BLaER1 (cell line): Measurements from ENCODE around the gene VPS8.

Source experiments
- H3K27ac ChIP-seq: shearing (Covaris generic); formaldehyde crosslinking; 2 replicates; pipeline ENCODE4 v1.8.1; 2022
- H3K27me3 ChIP-seq: shearing (Covaris generic); formaldehyde crosslinking; 2 replicates; pipeline ENCODE4 v1.8.1; 2022
- H3K36me3 ChIP-seq: shearing (Covaris generic); formaldehyde crosslinking; 2 replicates; pipeline ENCODE4 v1.8.1; 2022
- H3K4me1 ChIP-seq: shearing (Covaris generic); formaldehyde crosslinking; 2 replicates; pipeline ENCODE4 v1.8.1; 2022
- H3K4me2 ChIP-seq: shearing (Covaris generic); formaldehyde crosslinking; 2 replicates; pipeline ENCODE4 v1.8.1; 2022
- H3K4me3 ChIP-seq: shearing (Covaris generic); formaldehyde crosslinking; 2 replicates; pipeline ENCODE4 v1.8.1; 2022
- H3K9ac ChIP-seq: shearing (Covaris generic); formaldehyde crosslinking; 2 replicates; pipeline ENCODE4 v1.8.1; 2022
- H3K9me3 ChIP-seq: shearing (Covaris generic); formaldehyde crosslinking; 2 replicates; pipeline ENCODE4 v1.8.1; 2022
- H4K20me1 ChIP-seq: shearing (Covaris generic); formaldehyde crosslinking; 2 replicates; pipeline ENCODE4 v1.8.1; 2022
- Cebpa-rat ChIP-seq: shearing (Covaris generic); IDR thresholded peaks from 2 replicates; pipeline ENCODE4 v1.8.1; 2022

The VPS8 gene, protein sequence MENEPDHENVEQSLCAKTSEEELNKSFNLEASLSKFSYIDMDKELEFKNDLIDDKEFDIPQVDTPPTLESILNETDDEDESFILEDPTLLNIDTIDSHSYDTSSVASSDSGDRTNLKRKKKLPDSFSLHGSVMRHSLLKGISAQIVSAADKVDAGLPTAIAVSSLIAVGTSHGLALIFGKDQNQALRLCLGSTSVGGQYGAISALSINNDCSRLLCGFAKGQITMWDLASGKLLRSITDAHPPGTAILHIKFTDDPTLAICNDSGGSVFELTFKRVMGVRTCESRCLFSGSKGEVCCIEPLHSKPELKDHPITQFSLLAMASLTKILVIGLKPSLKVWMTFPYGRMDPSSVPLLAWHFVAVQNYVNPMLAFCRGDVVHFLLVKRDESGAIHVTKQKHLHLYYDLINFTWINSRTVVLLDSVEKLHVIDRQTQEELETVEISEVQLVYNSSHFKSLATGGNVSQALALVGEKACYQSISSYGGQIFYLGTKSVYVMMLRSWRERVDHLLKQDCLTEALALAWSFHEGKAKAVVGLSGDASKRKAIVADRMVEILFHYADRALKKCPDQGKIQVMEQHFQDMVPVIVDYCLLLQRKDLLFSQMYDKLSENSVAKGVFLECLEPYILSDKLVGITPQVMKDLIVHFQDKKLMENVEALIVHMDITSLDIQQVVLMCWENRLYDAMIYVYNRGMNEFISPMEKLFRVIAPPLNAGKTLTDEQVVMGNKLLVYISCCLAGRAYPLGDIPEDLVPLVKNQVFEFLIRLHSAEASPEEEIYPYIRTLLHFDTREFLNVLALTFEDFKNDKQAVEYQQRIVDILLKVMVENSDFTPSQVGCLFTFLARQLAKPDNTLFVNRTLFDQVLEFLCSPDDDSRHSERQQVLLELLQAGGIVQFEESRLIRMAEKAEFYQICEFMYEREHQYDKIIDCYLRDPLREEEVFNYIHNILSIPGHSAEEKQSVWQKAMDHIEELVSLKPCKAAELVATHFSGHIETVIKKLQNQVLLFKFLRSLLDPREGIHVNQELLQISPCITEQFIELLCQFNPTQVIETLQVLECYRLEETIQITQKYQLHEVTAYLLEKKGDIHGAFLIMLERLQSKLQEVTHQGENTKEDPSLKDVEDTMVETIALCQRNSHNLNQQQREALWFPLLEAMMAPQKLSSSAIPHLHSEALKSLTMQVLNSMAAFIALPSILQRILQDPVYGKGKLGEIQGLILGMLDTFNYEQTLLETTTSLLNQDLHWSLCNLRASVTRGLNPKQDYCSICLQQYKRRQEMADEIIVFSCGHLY (N-terminal part only)

DNA sequence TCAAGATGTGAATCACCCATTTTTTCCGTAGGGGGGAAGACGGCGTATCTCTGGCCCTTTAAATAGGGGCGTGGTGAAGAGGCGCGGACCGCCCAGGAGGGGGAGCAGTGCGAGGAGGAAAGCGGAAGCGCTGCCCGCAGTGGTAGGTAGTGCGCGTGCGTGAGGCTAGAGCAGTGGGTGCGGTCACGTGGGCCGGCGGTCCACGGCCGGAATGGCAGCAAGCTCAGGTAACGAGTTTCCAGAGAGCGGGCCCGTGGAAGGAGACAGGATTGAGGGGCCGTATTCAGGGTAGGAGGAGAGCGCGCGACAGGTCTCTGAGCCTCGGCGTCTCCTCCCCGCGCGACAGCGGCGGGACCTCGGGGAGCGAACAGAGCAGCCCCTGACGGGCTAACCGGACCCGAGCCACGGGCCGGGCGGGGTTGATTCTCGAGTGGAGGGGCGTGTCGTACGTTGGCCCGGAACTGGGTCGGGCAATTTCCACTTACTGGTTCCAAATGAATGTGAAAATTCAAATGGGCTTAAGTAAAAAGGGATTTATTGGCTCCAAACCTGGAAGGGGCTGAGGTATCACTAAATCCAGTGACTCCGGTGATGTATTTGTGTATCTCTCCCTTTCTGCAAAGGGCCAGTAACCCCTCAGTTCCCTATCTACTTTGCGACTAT, at the start of gene VPS8:
VPS8 (plus strand) TSS at position 168 of the 663 bp plus-strand sequence. CDS start 12,467 bp downstream, outside the sequence.
- H3K4me3 ChIP-seq, result peak within 1 kb of the TSS; percentile 79
- peak within 1 kb of the TSS; percentile 76 for H3K9ac ChIP-seq
- peaks cover 8% of the 10 kb centered on the region; the same call in 1 of the 2 replicates for H3K36me3 ChIP-seq
- no peak for TF ChIP-seq Cebpa-rat
- H3K4me2 ChIP-seq, result peak within 1 kb of the TSS; percentile 97
- peak within 1 kb of the TSS; percentile 57 for H3K27ac ChIP-seq
- peaks cover 22% of the 10 kb centered on the region for H3K4me1 ChIP-seq
- H4K20me1 ChIP-seq, result peaks cover 26% of the 10 kb centered on the region; the same call in 1 of the 2 replicates
- H3K9me3 ChIP-seq, result no peaks in the 10 kb centered on the region
- H3K27me3 ChIP-seq, result no peaks in the 10 kb centered on the region

DNA sequence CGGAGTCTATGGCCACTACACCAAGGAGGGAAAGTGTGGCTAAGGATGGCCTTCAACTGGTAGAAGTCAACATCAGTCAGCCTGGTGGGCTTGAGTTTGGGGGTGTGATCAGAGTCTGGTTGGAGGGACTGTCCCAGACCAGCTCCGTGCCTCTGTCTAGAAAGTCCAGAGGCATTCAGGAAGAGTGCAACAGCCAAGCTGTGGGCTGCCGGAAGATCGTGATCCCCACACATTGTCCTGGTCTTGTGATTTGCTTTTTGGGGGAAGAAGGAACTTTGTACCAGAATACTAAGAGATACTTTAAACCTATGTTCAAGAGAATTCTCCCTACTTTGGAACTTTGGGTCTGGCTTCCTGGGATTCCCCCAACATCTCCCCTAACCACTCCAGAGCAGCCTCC, 47.8 kb upstream of the VPS8 start:
- Histone ChIP-seq H3K4me2 (no peak overlapping the region), H3K36me3 (no peaks in the 10 kb centered on the region), H4K20me1 (no peaks in the 10 kb centered on the region), H3K9me3 (no peaks in the 10 kb centered on the region), H3K4me3 (no peak overlapping the region), H3K9ac (no peak overlapping the region), H3K4me1 (peaks cover 46% of the 10 kb centered on the region), H3K27ac (no peak overlapping the region), H3K27me3 (no peaks in the 10 kb centered on the region)
- no peak for TF ChIP-seq Cebpa-rat

DNA sequence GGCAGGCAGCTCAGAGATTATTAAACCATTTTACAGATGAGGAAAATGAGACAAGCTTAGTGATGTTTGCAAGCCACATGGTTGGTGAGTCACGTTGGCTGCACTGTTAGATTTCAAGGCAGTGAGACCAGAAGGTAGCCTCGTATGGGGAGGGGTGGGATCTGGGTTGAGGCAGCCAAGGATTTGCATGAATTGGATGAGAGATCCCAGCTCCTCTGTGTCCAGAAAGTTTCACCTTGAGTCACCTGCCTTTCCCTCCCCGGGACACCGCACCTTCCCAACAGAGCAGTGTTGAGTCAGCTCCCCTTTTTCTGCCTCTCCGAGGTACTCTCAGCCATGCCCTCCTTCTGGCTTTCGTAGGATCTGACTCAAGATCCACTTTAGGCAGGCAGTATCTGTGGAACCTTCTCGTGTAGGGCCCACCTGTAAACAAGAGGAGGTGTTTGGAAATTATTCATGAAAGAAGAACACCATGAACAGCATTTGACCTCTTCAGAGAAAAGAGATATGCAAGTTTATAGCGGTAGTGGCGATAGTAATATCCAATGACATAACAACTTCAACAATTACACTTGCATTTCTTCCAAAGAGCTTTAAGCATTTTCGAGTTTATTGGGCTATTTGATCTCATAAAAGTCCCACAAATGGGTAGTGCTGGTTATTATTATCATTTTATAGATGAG, 46.8 kb upstream of the VPS8 start:
- no peak for TF ChIP-seq Cebpa-rat
- H3K27me3 ChIP-seq, result no peaks in the 10 kb centered on the region
- H3K36me3 ChIP-seq, result no peaks in the 10 kb centered on the region
- H3K4me1 ChIP-seq, result peaks cover 46% of the 10 kb centered on the region
- H3K4me2 ChIP-seq, result peak overlapping the region; percentile 63
- no peaks in the 10 kb centered on the region for H3K9me3 ChIP-seq
- no peak overlapping the region for H3K4me3 ChIP-seq
- no peak overlapping the region for H3K27ac ChIP-seq
- H3K9ac ChIP-seq, result no peak overlapping the region
- no peaks in the 10 kb centered on the region for H4K20me1 ChIP-seq

DNA sequence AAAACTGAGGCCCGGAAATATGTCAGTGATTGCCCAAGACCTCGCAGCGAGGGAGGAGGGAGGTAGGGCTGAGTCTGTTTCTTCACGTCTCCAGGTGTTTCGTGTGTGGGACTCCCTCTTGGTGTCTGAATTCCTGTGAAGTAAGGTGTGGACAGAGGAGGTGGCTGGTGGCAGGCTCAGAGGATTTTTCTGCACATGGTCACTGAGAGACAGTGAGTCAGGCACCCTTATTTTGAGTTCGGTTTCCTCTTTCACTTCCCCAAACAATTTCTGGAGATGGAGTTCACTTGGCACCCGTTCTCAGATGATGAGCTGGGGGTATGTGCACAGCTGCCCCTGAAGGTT, 46.3 kb upstream of the VPS8 start:
- Histone ChIP-seq H3K4me3 (no peak overlapping the region), H3K4me2 (peak overlapping the region; percentile 63), H3K36me3 (no peaks in the 10 kb centered on the region), H3K9me3 (no peaks in the 10 kb centered on the region), H3K27ac (no peak overlapping the region), H3K4me1 (peaks cover 42% of the 10 kb centered on the region), H3K9ac (no peak overlapping the region), H4K20me1 (no peaks in the 10 kb centered on the region), H3K27me3 (no peaks in the 10 kb centered on the region)
- TF ChIP-seq Cebpa-rat, result peak; percentile 56; the same call in 1 of the 2 replicates

DNA sequence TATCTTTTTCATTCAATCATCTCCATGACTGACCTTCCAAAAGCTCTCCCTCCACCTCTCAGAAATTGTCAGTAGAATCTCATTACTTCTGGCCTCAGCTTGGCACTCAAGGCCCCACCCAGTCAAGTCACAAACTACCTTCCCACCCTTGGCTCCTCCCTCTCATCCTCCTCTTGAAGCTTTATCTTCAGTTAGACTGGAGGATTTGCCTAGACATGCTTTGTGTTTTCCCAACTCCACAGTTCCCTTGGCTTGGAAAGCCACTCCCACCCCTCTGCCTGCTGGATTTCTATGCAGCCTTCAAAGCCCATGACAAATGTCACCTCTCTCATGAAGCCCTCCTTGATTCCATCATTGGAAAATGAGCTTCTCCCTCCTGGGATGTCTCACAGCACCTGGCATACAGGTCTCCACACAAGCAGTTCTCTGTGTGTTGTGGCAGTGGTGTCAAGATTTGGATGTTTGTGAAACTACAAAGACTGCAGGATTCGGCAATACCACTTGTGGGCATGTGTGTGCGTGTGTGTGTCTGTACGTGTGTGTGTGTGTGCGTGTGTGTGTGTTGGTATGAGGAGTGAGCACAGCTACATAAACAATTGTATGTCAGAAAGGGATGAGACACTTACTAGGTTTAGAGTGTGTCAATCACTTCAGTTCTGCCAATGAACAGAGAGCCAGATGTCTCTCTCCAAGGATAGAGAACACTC, 45.3 kb upstream of the VPS8 start:
- H3K9ac ChIP-seq, result no peak overlapping the region
- no peaks in the 10 kb centered on the region for H3K9me3 ChIP-seq
- H3K27ac ChIP-seq, result 0 out of 2 replicates have a peak overlapping the region, but pooled peaks have one; percentile 3
- H3K4me3 ChIP-seq, result no peak overlapping the region
- no peaks in the 10 kb centered on the region for H3K27me3 ChIP-seq
- TF ChIP-seq Cebpa-rat, result no peak
- no peaks in the 10 kb centered on the region for H4K20me1 ChIP-seq
- H3K4me1 ChIP-seq, result peaks cover 32% of the 10 kb centered on the region
- H3K36me3 ChIP-seq, result no peaks in the 10 kb centered on the region
- H3K4me2 ChIP-seq, result peak overlapping the region; percentile 63

DNA sequence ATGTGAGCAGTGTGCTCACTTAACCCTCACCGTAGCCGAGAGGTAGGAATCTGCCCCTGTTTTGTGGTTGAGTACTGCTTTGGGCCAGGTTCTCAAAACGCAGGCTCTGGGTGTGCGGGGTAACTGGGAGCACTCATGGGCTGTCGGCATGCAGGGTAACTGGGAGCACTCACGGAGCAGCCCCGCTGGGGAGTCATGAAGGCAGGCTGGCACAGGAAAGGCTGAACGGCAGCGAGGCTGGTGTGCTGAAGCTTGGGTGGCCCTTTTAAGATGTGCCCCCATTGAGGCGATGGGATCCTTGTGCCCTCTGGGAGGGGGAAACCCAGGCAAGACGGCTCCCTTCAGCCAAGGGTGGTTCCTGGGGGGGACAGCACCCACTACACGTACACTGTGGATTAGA, 44.6 kb upstream of the VPS8 start:
- Histone ChIP-seq H3K27ac (no peak overlapping the region), H3K9me3 (no peaks in the 10 kb centered on the region), H3K4me2 (peak overlapping the region; percentile 63), H3K4me1 (peaks cover 30% of the 10 kb centered on the region), H4K20me1 (no peaks in the 10 kb centered on the region), H3K27me3 (no peaks in the 10 kb centered on the region), H3K9ac (no peak overlapping the region), H3K4me3 (no peak overlapping the region), H3K36me3 (no peaks in the 10 kb centered on the region)
- TF ChIP-seq Cebpa-rat, result no peak

DNA sequence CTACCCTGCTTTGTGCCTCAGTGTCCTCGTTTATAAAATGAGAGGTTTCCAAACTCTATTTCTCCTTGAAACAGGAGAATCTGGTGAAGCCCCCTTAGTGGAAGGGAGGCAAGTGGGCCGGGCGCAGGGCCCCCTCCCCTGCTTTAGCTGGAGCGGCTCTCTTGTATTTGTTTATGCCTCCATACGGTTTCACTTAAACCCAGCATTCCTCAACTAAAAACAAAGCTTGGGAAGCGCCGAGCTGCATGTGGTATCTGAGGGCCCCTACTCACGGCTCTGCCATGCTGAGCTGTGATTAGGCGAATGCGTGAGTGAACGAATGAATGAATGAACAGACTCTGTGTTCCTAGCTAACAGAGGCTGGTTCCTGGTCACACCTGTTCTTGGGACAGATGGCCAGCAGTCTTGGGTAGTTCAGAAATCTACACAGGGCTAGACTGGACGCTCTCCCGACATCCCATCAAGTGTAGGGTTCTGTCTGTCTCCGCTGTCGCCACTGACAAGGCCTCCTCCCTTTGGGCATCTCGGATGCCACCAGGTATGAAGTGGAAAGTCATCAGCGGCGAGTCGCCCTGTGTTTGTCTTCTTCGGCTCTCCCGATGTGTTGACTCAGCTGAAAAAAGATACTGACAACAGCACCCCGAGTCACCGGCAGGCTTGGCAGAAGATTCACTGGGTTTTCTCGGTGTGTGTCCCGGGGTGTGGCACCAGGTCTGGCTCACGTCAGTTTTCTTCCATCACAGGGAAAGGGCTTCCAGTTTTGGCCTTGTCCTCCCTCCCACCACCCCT, 42.4 kb upstream of the VPS8 start:
- H3K4me2 ChIP-seq, result no peak overlapping the region
- no peaks in the 10 kb centered on the region for H4K20me1 ChIP-seq
- H3K4me1 ChIP-seq, result peaks cover 30% of the 10 kb centered on the region
- no peak overlapping the region for H3K27ac ChIP-seq
- H3K36me3 ChIP-seq, result no peaks in the 10 kb centered on the region
- no peaks in the 10 kb centered on the region for H3K27me3 ChIP-seq
- no peak overlapping the region for H3K4me3 ChIP-seq
- no peaks in the 10 kb centered on the region for H3K9me3 ChIP-seq
- TF ChIP-seq Cebpa-rat, result no peak
- no peak overlapping the region for H3K9ac ChIP-seq

DNA sequence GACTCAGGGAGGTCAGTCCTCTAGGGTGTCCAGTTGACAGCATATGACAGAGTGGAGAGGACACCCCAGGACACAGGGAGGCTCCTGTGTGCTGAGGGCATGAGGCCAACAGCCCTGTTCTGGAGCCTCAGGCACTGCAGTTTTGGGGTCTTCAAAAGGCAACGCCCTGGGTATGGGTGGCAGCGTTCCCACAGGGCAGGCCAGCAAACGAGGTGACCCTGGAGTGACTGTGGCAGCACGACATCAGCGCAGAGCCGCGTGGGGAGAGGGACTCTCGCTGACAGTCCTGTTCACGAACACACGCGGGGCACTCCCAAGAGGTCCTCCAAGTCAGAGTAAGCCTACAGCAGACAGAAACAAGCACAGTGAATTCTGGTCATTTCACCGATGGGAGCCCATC, 41.4 kb upstream of the VPS8 start:
- Histone ChIP-seq H3K4me2 (no peak overlapping the region), H3K36me3 (no peaks in the 10 kb centered on the region), H4K20me1 (no peaks in the 10 kb centered on the region), H3K27ac (no peak overlapping the region), H3K27me3 (no peaks in the 10 kb centered on the region), H3K4me3 (no peak overlapping the region), H3K9ac (no peak overlapping the region), H3K9me3 (no peaks in the 10 kb centered on the region), H3K4me1 (peaks cover 21% of the 10 kb centered on the region)
- TF ChIP-seq Cebpa-rat, result no peak
